Keratinocyte (primary cell): ENCODE results near the gene AMBRA1. TPM values are rescaled to one million over a fixed set of nuclear protein-coding genes. Genes with fewer than 3 reads are reported as not detected.

Experiments
- DNase-seq: peaks from one replicate; pipeline ENCODE4 v3.0.0-alpha.2; 2011; ENCODE audit warnings: low read depth, missing footprints, low spot score
- FAIRE-seq: peaks from 2 replicates; lab custom pipeline; 2011; peaks lifted over from hg19 to GRCh38; lab: Jason Lieb, UNC
- H2AFZ ChIP-seq: 2 replicates; pipeline ENCODE4 v1.6.0; 2012; ENCODE audit warnings: low read length, control low read depth, inconsistent platforms; ENCODE audit not compliant: control insufficient read depth
- H3K27ac ChIP-seq: 2 replicates; pipeline ENCODE4 v1.5.1; 2011; ENCODE audit warnings: low read length; ENCODE audit not compliant: control insufficient read depth, insufficient read depth
- H3K27me3 ChIP-seq: 3 replicates; pipeline ENCODE4 v1.6.0; 2011; ENCODE audit warnings: low read length; ENCODE audit not compliant: control insufficient read depth, insufficient read depth; ENCODE audit errors: extremely low read depth
- H3K36me3 ChIP-seq, 2 experiments: 2 replicates in 1 of 2; 3 replicates in 1 of 2; pipeline ENCODE4 v1.5.1; 2011; ENCODE audit warnings: low read length in 2 of 2, mild to moderate bottlenecking in 1 of 2; ENCODE audit not compliant: control insufficient read depth in 2 of 2, insufficient read depth in 2 of 2; ENCODE audit errors: extremely low read depth in 1 of 2
- H3K4me1 ChIP-seq: 3 replicates; pipeline ENCODE4 v1.5.1; 2011; ENCODE audit warnings: low read length; ENCODE audit not compliant: control insufficient read depth, insufficient read depth; ENCODE audit errors: extremely low read depth
- H3K4me2 ChIP-seq: 3 replicates; pipeline ENCODE4 v1.6.0; 2011; ENCODE audit warnings: low read depth, low read length; ENCODE audit not compliant: control insufficient read depth, insufficient read depth; ENCODE audit errors: extremely low read depth
- H3K4me3 ChIP-seq, 3 experiments: fragments of 200-600 bp in 1 of 3; sonication (generic) in 1 of 3; 2 replicates in 2 of 3; 3 replicates in 1 of 3; pipeline ENCODE4 v1.5.1; 2011 to 2016; ENCODE audit warnings: low read length in 3 of 3, mild to moderate bottlenecking in 3 of 3, control low read depth in 2 of 3, inconsistent platforms in 1 of 3, low read depth in 1 of 3, mixed read lengths in 1 of 3, mixed run types in 1 of 3, moderate library complexity in 1 of 3; ENCODE audit not compliant: control insufficient read depth in 2 of 3, insufficient read depth in 2 of 3; ENCODE audit errors: extremely low read depth in 1 of 3
- H3K79me2 ChIP-seq: 2 replicates; pipeline ENCODE4 v1.6.0; 2012; ENCODE audit warnings: low read length; ENCODE audit not compliant: control insufficient read depth, insufficient read depth
- H3K9ac ChIP-seq: 3 replicates; pipeline ENCODE4 v1.6.0; 2011; ENCODE audit warnings: low read length; ENCODE audit not compliant: control insufficient read depth, insufficient read depth; ENCODE audit errors: extremely low read depth
- H3K9me1 ChIP-seq: 3 replicates; pipeline ENCODE4 v1.6.0; 2011; ENCODE audit warnings: low read length; ENCODE audit not compliant: control insufficient read depth, insufficient read depth; ENCODE audit errors: extremely low read depth
- H3K9me3 ChIP-seq: 2 replicates; pipeline ENCODE4 v1.5.1; 2012; ENCODE audit warnings: low read depth, low read length; ENCODE audit not compliant: control insufficient read depth
- H4K20me1 ChIP-seq: 3 replicates; pipeline ENCODE4 v1.6.0; 2011; ENCODE audit warnings: low read length; ENCODE audit not compliant: control insufficient read depth, insufficient read depth; ENCODE audit errors: extremely low read depth
- CTCF ChIP-seq, 3 experiments: IDR thresholded peaks in 1 of 3; conservative IDR thresholded peaks in 1 of 3; optimal IDR thresholded peaks in 1 of 3; 2 replicates in 2 of 3; 3 replicates in 1 of 3; pipeline versions ENCODE3 to v1.5.1; 2011; ENCODE audit warnings: low read length in 3 of 3, mild to moderate bottlenecking in 3 of 3, moderate library complexity in 2 of 3, control low read depth in 1 of 3, inconsistent platforms in 1 of 3; ENCODE audit not compliant: insufficient read depth in 2 of 3; ENCODE audit errors: extremely low read depth in 1 of 3
- EZH2 ChIP-seq: IDR thresholded peaks from one replicate; pipeline ENCODE4 v1.6.1; 2012; ENCODE audit warnings: inconsistent platforms, mild to moderate bottlenecking, low read length, moderate library complexity
- dilution Hi-C: fragments of 300-500 bp; cut with MboI; formaldehyde crosslinking; loops from one replicate; pipeline ENCODE4 v1.7.0; 2020; ENCODE audit warnings: low sequenced_read_pairs; ENCODE audit not compliant: extremely low pct_ligation_motif_present
- polyA plus RNA-seq, 5 experiments: library from polyadenylated mRNA; depleted of rRNA in 3 of 5; stranded (reverse) in 3 of 5; stranded (forward) in 1 of 5; unstranded in 1 of 5; fragments of >200 nt; gene quantifications; 1 replicate in 1 of 5; 2 replicates in 3 of 5; 3 replicates in 1 of 5; pipeline versions ENCODE4 v1.2.1 to v1.2.3, GENCODE V29; 2011 to 2012; ENCODE audit warnings: missing spikeins in 2 of 5, low read depth in 1 of 5, low replicate concordance in 1 of 5

Gene AMBRA1
- polyA plus RNA-seq, 1 donor (not counting 4 experiments of a cell fraction or from before 2014, with no cell fraction given), result 10.5 TPM

- Histone ChIP-seq H3K36me3 (peaks cover 4 to 8% of the 10 kb centered on the region in 2 experiments), H3K4me3 (no peak overlapping the region), H4K20me1 (no peaks in the 10 kb centered on the region), H3K9me1 (no peaks in the 10 kb centered on the region), H3K9me3 (no peaks in the 10 kb centered on the region), H3K4me1 (peaks cover 3% of the 10 kb centered on the region), H3K9ac (no peak overlapping the region), H3K79me2 (no peaks in the 10 kb centered on the region), H3K4me2 (no peak overlapping the region), H2AFZ (no peak overlapping the region), H3K27me3 (no peaks in the 10 kb centered on the region), H3K27ac (no peak overlapping the region)
- TF ChIP-seq EZH2 (no peak), CTCF (optimal IDR thresholded peaks at IDR 0.05 in 1 of 3, IDR thresholded peaks at IDR 0.05 in 1 of 3, conservative IDR thresholded peaks at IDR 0.05 in 1 of 3; ENCODE audit: extremely low read depth in 1 of 3, insufficient read depth in 2 of 3, low read length in 3 of 3) (no peak)
- dilution Hi-C loops, result no loop called here
- no peak for FAIRE-seq
- no peak for DNase-seq
Observed at GRCh38 chr11:46497498-46497897, 96.3 kb downstream of the AMBRA1 start.

- H2AFZ ChIP-seq, result no peak overlapping the region
- no peak overlapping the region for H3K4me2 ChIP-seq
- DNase-seq (no peak), FAIRE-seq (no peak)
- H4K20me1 ChIP-seq, result no peaks in the 10 kb centered on the region
- no peak overlapping the region for H3K9ac ChIP-seq
- H3K4me3 ChIP-seq, result no peak overlapping the region
- TF ChIP-seq CTCF (optimal IDR thresholded peaks at IDR 0.05 in 1 of 3, IDR thresholded peaks at IDR 0.05 in 1 of 3, conservative IDR thresholded peaks at IDR 0.05 in 1 of 3; ENCODE audit: extremely low read depth in 1 of 3, insufficient read depth in 2 of 3, low read length in 3 of 3) (no peak), EZH2 (no peak)
- no peaks in the 10 kb centered on the region for H3K4me1 ChIP-seq
- H3K9me3 ChIP-seq, result no peaks in the 10 kb centered on the region
- H3K9me1 ChIP-seq, result no peaks in the 10 kb centered on the region
- H3K36me3 ChIP-seq, result peaks cover 4 to 12% of the 10 kb centered on the region in 2 experiments
- dilution Hi-C loops, result no loop called here
- H3K79me2 ChIP-seq, result no peaks in the 10 kb centered on the region
- H3K27me3 ChIP-seq, result no peaks in the 10 kb centered on the region
- H3K27ac ChIP-seq, result no peak overlapping the region
Observed at GRCh38 chr11:46493791-46494190, 100.0 kb downstream of the AMBRA1 start.
